GM21381 (cell line): Measurements from ENCODE around the gene DENND1B.
"Not testable (repeated sequence)": the region's sequence is repeated elsewhere in the genome, so short reads cannot be mapped to it uniquely, and the experiment has no call there.

ENCODE experiments used
- ATAC-seq: cut with Tn5 transposase; IDR thresholded peaks from one replicate; pipeline ENCODE4 v1.9.1; 2021; ENCODE audit warnings: mild to moderate bottlenecking, moderate library complexity; ENCODE audit not compliant: unreplicated experiment

DENND1B gene

DNA sequence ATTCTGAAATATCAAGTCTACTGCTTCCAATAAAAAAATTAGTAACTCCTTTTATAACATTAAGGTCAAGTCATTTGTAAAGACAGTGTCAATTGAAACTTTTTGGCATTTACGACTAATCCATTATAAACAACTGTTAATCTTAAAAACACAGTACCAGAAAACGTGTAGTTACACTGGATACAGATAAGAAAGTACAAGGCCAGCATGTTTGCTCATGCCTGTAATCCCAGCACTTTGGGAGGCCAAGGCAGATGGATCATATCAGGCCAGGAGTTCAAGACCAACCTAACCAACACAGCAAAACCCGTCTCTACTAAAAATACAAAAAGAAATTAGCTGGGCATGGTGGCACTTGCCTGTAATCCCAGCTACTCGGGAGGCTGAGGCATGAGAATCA lies 29.4 kb downstream of the DENND1B start:
- ATAC-seq: no peak

DNA sequence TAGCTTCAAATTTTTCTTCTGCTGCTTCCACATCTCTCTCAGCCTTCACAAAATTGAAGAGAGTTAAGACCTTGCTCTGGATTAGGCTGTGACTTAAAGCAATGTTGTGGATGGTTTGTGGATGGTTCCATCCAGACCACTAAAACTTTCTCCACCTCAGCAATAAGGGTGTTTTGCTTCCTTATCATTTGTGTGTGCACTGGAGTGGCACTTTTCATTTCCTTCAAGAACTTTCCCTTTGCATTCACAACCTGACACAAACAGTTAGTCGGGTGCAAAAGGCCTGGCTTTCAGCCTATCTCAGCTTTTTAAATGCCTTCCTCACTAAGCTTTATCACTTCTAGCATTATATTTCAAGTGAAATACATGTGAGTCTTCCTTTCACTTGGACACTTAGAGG lies 30.3 kb downstream of the DENND1B start:
- no peak for ATAC-seq

DNA sequence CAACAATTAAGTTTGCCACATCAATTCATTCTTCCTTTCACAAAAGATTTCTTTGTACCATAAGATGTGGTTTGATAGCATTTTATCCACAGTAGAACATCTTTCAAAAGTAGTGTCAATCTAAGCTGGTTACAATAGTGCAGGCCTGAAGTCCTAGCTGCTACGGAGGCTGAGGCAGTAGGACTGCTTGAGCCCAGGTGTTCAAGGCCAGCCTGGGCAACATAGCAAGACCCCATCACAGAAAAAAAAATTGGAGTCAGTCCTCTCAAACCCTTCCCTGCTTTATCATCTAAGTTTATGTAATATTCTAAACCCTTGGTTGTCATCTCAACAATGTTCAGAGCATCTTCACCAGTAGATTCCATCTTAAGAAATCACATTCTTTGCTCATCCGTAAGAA lies 31.7 kb downstream of the DENND1B start:
- no peak for ATAC-seq

DNA sequence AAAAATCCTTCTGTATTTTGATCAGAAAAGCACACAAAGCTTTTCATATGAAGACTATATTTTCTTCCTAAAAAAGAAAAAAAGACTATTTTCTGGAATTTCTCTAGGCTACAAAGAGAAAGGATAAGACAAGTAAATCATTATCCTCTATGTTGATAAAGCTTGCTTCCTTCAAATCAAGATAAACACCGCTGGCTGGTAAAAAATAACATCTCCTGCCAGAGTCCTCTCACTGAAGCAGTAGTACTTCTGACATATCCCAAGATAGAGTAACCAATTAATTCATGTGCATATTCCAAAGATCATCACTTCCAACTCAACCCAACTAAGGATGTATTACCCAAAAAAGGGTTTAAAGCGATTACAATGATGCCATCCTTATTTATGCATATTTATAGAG lies 34.3 kb downstream of the DENND1B start:
- ATAC-seq: no peak

DNA sequence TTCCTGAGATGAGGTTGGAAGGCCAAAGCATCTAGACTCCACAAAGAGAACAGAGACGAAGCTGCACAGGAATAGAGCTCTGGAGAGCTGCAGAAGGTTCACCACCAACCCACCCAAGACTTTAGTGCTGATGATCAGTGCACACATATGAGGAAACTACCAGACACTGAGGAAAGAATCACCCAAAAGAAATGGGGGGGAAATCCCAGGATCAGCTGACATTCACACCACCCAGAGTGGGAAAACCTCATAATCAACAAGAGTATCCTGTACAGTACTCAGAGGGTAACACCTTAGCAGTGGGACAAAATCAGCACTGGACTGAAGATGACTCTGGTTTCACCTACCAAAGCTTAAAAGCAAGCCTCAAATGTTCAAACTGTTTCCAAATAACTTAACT lies 36.4 kb downstream of the DENND1B start:
- no peak for ATAC-seq

DNA sequence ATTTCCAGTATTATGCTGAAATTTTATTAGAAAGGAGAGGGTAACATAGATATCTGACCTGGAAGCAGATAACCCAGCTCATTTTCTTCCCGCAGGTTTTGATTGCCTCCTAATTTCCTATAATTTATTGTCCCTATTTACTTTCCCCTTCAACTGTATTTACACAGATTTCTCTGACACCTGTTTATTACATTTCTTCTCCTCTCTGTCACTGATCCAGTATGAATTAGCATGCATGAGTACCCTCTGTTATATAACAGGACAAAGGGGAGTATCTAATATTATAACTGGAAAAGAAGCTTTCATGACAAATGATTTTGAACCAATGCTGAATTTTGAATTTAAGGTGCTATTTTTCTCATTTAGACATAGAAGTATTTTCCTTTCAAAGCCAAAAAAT lies 37.4 kb downstream of the DENND1B start:
- ATAC-seq: no peak

DNA sequence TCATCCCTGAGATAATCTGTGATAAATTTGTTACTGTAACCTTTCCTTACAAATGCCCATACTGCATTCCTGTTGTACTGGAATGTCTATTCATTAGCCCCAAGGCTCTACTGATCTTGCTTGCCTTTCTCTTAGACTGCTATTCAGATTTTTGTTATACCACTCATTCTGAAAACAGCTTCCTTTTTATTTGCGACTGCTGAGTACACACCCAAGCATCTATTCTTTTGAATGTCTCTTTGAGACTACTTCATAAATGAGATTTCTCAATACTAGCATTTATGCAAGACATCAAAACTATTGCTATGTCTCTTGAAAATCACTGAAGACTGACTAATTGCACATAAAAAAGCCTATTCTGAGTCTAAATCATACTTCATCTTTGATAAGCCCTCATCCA lies 38.6 kb downstream of the DENND1B start:
- no peak for ATAC-seq

DNA sequence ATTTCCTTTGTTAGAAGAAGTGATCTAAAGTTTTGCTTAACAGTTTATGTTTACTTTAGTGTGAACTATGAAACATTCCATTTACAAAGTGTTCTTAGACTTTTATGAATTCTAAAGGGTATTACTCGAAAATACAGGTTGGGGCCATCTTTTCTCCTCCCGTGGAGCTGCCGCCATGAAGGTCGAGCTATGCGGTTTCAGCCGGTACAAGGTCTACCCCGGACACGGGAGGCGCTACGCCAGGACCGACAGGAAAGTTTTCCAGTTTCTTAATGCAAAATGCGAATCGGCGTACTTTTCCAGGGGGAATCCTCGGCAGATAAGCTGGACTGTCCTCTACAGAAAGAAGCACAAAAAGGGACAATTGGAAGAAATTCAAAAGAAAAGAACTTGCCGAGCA lies 39.8 kb downstream of the DENND1B start:
- ATAC-seq: no peak

DNA sequence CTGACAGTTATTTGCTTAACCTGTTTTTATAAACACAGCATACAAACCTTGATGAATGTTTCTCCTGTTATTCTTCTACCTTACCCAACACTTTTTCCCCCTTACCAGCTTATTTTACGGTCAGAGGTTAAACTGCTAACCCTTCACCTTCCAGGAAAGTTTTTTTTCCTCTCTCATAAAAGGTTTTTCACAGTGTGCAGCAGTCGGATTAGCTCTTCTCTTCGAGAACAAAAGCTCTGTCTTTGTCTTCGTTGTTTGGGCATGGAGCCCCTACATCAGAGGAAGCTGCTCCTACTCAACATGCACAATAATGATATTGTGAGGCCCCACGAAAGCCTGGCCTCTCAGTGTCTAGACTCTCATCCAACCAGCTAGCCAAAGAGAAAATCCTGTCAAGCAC lies 42.0 kb downstream of the DENND1B start:
- ATAC-seq: no peak

DNA sequence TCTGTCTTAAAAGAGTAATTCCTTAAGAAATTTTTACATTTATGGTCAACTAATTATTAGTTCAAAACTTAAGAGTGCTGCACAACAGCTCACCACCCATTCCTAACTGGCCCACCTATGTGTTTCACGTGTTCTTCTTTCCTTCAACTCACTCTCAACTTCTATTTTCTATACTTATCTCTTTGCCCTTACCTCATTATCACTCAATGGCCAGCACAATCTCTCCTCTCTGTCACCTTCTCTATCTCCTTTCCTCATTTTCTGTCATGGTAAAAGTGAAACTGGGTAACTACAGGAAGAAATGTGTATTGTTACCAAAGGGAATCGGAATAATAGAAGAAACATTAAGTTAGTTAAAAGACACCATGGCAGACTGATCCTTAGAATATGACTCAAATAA lies 43.1 kb downstream of the DENND1B start:
- ATAC-seq: no peak

DNA sequence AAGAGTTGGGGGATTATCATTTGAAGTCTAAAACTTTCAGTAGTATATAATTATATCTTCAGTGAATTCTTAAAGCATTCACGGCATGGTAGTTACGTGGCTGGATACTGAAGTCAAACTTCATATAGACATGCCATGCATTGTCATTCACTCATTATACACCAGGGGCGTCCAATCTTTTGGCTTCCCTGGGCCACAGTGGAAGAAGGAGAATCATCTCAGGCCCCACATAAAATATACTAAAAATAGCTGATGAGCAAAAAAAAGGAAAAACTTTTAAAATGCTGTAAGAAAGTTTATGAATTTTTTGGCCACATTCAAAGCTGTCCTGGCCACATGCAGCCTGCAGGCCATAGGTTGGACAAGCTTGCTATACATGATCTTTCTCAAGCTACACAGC lies 43.8 kb downstream of the DENND1B start:
- no peak for ATAC-seq

DNA sequence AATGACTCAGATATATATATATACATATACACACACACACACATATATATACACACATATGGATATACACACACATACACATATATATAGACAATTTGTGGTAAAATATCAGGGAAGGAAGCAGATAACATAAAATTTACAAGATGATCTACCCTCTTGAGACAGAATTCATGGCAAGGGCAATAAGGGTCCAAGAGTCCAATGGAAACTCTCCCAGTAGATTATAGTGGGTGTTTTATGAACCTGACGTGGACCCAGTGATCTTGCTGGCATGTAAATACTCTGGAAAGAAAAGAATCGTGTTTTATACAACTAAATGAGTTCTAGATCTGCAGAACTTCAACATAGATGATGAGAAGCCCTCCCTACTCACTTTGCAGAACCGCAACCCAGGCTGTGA lies 49.3 kb downstream of the DENND1B start:
- ATAC-seq: no peak

DNA sequence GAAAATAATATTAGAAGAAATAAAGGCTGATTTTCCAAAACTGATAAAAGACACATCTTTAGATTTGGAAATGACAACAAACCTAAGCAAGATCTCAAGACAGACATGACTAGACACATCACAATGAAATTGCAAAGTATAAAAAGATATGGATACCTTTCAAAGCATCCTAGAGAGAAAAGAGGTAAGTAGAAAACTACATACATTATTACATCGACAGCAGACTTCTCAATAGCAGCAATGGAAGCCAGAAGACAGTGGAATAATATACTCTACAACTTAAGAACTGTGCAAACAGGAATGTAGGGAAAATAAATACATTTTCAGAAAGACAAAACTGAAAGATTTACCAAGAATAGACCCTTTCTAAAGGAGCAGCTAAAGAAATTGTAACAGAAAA lies 50.2 kb downstream of the DENND1B start:
- ATAC-seq: no peak

DNA sequence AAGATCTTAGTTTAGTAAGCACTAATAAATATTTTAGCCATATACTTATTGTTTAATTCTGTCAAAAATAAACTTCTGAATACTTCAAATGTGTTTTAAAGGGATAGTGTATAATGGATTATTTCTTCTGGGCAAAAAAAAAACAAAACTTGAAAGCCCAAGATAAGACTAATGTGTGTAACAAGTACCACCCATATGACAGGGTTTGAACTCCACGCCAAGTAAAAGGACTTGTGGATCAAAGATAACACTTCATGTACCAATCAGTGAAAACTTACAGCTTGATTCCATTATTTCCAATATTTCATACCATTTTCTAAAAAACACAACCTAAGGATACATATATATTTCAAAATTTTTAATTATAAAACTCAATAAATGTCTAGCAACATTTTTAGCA lies 59.5 kb downstream of the DENND1B start:
- ATAC-seq: no peak

DNA sequence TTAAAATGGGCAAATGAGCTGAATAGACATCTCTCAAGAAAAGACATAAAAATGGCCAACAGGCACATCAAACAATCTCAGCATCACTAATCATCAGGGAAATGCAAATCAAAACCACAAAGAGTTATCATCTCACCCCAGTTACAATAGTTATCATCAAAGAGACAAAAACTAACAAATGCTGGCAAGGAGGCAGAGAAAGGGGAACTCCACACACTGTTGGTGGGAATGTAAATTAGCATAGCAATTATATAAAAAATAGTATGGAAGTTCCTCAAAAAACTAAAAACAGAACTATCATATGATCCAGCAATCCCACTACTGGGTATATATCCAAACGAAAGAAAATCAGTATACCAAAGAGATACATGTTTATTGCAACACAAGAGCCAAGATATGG lies 68.7 kb downstream of the DENND1B start:
- no peak for ATAC-seq

DNA sequence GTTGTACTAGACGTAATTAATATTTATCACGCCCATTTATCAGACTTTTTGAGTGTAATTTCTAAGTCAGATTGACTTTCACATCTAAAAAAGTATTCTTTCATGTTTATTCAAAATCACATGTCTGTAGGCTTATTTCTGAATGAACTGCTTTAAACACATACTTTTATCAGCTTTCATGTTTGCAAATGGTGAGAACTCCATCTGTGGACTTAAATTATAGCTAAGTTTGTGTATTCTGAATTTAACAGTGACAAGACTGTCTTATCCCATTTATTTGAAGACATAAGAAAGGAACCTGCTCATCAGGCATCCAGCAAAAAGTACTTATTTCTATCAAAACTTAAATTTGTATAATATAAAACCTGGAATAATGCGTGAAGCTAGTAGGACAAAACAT lies 69.3 kb downstream of the DENND1B start:
- no peak for ATAC-seq

DNA sequence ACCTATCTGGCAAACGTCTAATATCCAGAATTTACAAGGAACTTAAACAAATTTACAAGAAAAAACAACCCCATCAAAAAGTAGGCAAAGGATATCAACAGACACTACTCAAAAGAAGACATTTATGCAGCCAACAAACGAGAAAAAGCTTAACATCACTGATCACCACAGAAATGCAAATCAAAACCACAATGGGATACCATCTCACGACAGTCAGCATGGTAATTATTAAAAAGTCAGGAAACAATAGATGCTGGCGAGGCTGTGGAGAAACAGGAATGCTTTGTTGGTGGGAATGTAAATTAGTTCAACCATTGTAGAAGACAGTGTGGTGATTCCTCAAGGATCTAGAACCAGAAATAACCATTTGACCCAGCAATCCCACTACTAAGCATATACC lies 74.6 kb downstream of the DENND1B start:
- not testable (repeated sequence) for ATAC-seq

DNA sequence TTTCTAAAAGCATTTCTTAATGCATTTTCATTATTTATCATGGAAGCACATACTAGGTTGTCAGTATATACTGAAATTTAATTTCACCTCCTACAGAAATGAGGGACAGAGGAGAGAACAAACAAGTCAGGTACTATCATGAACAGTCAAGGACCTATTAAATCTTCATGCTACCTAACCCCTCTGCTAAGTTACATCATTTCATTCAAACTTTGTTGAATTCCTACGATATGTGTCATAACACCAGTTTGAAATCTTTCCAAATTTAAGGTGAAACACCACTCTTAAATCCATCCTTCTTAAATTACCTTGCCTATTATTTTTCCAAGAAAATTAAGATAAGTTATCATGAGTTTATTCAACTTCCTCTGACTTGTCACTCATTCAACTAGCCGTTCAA lies 78.9 kb downstream of the DENND1B start:
- ATAC-seq: no peak

DNA sequence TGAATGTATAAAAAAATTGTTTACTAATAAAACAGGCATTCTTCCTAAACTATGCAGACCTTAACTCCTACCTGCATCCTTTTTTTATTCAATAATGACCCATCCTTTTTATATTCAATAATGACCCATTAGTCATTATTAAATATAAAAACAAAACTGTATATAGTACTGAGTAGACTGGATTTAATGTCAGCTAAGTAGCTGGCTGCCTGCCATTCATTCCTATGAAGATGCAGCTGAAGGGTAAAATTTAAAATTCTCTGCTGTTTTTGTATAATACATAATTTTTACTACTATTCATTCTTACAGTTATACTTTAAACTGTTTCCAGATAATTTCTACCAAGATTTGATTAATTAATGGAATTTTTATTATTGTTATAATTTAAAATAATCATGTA lies 79.3 kb downstream of the DENND1B start:
- no peak for ATAC-seq

DNA sequence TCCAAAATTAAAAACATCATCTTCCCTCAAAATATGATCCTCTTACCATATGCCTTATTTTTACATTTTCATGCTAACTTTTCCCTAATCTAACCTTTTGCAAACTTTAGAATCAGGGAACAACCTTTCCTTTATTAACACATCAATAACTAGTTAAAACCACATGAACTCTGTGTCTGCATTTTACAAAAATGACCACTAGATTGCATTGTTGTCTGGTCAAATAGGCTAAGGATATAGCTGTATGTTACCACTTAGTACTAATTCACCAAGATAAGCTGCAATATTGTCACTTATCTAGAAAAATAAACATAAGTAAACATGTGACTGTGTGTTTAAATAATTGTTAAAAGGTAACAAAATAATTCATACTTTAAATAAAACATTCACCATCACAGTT lies 82.3 kb downstream of the DENND1B start:
- no peak for ATAC-seq

DNA sequence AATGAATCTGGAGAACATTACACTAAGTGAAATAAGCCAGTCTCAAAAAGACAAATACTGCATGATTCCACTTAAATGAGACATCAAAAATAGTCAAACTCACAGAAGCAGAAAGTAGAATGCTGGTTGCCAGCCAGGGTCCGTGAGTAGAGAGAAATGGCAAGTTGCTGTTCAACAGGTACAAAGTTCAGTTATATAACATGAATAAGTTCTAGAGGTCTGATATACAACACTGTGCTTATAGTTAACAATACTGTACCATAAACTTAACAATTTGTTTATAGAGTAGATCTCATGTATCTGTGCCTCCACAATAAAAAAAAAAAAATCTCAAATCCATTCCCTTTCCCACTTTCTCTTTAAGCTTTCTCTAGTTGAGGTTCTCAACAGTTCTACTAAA lies 83.5 kb downstream of the DENND1B start:
- ATAC-seq: no peak

DNA sequence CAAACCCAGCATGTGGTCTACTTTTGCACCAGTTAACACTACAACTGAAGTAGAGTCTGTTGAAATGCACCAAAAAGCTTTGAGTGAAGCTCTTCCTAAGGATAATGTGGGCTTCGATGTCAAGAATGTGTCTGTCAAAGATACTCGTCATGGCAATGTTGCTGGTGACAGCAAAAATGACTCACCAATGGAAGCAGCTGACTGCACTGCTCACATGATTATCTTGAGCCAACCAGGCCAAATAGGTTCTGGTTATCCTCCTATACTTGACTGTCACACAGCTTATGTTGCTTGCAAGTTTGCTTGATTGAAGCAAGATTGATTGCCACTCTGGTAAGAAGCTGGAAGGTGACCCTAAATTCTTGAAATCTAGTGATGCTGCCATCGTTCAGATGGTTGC lies 85.2 kb downstream of the DENND1B start:
- ATAC-seq: no peak

DNA sequence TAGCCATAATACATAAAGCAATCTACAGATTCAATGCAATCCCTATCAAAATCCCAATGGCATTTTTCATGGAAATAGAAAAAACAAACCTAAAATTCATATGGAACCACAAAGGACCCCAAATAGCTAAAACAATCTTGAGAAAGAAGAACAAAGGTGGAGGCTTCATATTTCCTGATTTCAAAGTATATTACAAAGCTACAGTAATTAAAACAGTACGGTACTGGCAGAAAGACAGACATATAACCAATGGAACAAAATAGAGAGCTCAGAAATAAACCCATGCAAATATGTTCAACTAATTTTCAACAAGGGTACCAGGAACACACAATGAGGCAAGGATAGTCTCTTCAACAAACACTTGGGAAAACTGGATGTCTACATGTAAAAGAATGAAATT lies 87.0 kb downstream of the DENND1B start:
- ATAC-seq: no peak

DNA sequence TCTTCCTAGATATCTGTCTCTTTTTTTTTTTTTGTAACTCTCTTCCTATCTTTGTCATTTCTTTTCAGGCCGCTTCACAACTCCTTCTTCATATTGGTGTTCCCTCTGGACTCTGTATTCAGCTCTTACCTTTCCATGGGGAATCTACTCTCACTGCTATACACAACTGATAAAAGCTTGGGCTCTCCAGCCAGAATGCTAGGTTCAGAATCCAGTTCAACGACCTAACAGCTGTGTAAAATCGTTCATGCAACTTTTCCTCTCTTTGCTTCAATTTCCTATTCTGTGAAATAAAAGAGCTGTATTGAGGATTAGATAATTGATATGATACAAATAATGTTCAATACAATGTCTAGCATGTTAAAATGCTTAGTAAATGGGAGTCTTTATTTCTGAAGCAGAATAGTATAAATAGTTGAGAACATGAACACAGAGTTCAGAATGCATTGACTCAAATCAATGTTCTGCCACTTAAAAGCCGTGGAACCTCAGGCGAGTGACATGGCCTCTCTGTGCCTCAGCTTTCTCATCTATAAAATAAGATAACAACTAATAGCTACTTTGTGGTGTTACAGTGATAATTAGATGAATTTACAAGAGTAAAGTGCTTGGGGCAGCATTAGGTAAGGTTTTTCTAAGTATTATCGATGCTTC lies 88.5 kb downstream of the DENND1B start:
- ATAC-seq: no peak
